ENCODE measurements around the gene IGSF23.
"Not testable (repeated sequence)": the region's sequence is repeated elsewhere in the genome, so short reads cannot be mapped to it uniquely, and the experiment has no call there.

Gene IGSF23

DNA sequence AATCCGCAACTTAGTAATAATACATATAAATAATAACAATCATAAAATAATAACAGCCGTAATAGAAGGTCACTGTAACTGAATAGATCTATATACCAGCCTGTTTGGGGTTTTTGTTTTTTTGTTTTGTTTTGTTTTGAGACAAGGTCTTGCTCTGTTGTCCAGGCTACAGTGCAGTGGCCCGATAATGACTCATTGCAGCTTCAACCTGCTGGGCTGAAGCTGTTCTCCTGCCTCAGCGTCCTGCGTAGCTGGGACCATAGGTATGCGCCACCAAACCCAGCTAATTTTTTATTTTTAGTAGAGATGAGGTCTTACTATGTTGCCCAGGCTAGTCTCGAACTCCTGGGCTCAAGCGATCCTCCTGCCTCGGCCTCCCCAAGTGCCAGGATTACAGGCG is 950 bp downstream of the IGSF23 start:
- DNase-seq (ENCODE audit: low read depth): no peak

DNA sequence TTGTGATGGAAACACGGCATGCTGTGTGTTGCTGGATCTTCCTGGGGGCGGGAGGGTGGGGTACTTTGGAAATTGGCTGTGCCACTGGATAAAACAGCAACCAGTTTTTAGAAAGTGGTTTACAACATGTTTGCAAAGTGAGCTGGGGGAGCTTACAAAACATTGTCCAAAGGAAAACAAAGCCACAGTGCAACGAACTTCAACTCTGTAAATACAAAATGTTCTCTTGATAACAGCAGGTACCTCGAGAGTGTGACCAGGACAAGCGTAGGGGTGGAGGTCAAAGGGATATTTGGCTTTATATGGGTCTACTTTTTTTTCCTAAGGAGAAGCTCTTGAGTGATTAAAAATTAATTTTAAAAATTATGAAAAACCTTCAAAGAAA is 2.5 kb downstream of the IGSF23 start:
- DNase-seq (ENCODE audit: low read depth): no peak

DNA sequence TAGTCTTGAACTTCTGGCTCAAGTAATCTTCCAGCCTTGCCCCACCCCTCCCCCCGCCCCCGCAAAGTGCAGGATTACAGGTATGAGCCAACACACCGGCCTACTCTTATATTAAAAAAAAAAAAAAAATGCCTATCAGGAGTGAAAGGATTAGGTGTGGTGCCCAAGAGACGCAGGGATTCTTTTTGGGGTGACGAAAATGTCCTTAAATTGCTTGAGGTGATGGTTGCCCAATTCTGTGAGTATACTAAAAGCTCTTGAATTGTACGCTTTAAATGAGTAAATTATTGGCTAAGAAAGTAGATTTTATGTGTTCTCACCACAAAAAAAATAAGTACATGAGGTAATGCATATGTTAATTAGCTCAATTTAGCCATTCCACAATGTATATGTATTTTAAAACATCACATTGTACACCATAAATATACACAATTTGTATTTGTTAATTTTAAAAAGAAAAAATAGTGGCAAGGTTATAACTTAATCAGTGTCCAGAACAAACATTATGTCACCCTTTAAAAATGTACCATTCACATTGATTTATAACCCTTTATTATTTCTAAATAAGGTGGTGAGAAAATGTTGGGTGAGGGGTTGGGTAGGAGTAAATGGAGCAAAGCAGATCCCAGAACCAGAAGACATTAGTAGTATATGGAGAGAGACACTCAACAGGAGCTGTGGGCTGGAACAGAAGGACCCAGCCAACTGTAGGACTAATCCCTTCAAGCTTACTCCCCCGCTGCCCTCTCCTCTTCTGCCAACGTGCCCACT is 3.9 kb downstream of the IGSF23 start:
- no peak for DNase-seq (ENCODE audit: low read depth)

DNA sequence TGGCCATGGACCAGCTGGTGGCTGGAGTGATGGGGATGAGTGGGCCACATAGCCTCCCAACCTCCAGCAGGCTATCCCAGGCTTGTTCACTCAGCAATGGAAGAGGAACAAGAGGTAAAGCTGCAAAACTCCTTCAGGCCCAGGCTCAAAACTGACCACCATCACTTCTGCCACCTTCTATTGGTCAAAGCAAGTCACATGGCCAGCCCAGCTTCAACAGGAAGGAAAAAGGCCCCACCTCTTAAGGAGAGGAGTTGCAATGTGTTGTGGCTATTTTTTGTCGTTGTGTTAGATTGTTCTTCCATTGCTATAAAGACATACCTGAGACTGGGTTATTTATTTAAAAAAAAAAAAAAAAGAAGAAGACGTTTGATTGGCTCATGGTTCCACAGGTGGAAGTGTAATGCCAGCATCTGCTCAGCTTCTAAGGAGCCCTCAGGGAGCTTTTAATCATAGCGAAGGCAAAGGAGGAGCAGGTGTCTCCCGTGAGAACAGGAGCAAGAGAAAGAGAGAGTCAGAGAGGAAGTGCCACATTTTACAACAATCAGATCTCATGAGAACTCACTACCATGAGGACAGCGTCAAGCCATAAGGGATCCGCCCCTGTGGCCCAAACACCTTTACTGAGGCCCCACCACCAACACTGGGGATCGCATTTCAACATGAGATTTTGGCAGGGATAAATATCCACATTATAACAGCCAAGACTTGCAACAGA is 5.4 kb downstream of the IGSF23 start:
- DNase-seq (ENCODE audit: low read depth): no peak

DNA sequence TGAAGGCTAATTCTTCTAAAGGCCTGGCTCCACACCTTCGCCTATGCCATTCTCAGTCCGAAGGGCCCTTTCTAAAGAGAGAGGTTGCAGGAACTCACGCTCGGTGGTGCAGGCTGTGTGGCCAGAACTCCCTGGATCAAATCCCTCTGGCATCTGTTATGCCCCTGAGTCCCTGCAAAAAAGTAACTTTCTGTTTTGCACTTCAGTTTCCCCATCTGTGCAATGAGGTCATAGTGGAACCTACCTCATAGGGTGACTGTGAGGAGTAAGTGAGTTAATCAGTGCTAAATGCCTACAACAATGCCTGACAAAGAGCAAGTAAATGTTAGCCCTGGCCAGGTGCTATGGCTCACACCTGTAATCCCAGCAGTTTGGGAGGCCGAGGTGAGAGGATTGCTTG is 7.3 kb downstream of the IGSF23 start:
- no peak for DNase-seq (ENCODE audit: low read depth)

DNA sequence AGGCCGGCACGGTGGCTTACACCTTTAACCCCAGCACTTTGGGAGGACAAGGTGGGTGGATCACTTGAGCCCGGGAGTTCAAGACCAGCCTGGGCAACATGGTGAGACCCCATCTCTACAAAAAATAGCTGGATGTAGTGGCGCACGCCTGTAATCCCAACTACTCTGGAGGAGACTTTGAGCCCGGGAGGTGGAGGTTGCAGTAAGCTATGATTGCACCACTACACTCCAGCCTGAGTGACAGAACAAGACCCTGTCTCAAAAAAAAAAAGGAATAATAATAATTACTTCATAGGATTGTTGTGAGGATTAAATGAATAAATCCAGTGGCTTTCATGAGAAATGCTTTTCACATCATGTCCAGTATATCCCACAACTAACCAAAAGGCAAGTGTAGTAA is 8.0 kb downstream of the IGSF23 start:
- DNase-seq (ENCODE audit: low read depth): no peak

DNA sequence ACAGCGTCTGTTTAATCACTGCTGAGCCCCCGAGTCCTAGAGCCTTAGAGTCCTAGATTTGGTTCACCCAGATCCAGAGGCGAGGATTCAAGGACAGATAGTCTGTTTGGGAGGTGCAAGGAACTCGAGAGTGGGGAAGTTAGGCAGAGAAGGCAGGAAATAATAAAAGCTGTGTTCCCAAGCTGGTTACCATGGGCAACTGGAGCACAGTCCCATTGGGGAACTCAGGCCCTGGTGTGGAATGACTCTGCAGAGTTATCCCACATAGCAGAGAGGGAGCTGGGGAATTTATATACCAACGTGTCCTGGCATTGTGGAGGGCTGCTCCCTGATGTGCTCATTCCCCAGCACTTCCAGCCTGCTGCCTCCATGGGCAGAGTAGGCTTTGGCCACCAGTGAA is 9.7 kb downstream of the IGSF23 start:
- DNase-seq (ENCODE audit: low read depth): no peak

DNA sequence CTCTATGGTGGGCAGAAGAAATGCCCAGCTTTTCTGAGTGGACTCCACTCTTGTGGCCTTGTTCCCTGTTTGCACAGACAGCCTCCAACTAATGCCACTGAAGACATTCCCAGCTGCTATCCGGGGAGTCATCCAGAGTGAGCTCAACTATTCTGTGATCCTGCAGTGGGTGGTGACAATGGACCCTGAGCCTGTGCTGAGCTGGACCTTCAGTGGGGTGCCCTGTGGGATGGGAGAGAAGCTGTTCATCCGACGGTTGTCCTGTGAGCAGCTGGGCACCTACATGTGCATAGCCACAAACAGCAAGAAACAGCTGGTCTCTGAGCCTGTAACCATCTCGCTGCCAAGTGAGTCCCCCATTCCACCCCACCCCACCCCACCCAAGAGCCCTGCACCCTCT is 10.3 kb downstream of the IGSF23 start:
- no peak for DNase-seq (ENCODE audit: low read depth)

DNA sequence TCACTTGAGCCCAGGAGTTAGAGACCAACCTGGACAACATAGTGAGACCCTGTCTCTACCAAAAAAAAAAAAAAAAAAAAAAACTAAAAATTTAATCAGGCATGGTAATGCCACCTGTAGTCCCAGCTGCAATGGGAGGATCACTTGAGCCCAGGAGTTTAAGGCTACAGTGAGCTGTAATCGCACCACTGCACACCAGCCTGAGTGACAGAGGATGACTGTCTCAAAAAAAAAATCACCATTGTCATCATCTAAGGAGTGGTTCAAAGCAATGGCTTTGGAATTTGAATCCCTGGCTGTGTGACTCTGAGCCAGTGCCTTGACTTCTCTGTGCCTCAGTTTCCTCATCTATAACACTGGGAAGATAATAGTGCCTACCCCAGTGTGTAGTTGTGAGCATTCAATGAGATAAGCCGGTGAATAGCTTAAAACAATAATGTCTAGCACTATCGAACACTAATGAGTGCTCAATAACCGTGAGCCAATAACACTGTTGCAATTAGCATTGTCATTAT is 11.5 kb downstream of the IGSF23 start:
- no peak for DNase-seq (ENCODE audit: low read depth)

DNA sequence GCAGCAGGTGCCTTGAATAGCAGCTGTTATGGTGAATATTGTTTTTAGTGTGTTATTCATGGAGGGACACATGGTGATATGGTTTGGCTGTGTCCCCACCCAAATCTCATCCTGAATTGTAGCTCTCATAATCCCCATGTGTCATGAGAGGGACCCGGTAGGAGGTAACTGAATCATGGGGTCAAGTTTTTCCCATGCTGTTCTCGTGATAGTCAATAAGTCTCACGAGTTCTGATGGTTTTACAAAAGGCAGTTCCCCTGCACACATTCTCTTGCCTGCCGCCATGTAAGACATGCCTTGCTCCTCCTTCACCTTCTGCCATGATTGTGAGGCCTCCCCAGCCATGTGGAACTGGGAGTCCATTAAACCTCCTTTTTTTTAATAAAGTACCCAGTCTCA is 12.3 kb downstream of the IGSF23 start:
- not testable (repeated sequence) for DNase-seq (ENCODE audit: low read depth)

DNA sequence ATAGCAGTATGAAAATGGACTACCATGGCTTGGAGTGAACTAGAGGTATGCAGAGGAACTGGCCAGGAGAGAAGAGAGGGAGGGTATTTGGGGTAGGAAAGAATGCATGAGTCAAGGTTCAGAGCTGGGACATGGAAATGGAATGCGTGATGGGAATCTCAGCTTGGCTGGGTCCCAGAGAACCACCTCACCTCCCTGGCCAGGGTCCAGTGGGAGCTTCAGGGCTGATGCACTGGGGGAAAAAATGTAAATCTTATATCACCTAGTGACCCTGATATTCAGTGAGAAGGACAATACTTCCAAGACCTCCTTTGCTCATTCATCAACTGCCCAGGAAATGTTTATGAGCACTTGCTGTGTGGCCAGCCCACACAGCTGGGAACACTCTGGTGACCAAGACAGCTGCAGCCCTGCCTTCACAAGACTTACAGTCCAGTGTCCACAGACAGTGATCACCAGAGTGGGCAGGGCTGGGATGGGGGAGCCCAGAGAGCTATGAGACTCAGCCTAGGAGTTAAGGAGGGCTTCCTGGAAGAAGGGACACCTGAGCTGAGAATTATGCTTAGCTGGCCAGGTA is 12.8 kb downstream of the IGSF23 start:
- no peak for DNase-seq (ENCODE audit: low read depth)

DNA sequence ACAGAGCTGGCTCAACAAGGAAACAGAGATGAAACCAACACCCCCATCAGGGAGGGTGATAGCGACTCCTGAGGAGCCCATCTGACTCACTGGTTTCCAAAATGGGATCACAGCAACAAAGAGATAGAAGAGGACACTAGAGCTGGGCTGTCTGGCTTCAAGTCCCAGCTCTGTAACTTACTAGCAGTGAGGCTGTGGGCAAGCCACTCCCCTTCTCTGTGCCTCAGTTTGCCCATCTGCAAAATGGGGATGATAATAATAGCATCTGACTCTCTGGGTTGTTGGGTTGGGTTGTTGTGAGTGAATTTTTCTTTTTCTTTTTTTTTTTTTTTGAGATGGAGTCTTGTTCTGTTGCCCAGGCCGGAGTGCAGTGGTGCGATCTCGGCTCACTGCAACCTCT is 14.3 kb downstream of the IGSF23 start:
- DNase-seq (ENCODE audit: low read depth): no peak

DNA sequence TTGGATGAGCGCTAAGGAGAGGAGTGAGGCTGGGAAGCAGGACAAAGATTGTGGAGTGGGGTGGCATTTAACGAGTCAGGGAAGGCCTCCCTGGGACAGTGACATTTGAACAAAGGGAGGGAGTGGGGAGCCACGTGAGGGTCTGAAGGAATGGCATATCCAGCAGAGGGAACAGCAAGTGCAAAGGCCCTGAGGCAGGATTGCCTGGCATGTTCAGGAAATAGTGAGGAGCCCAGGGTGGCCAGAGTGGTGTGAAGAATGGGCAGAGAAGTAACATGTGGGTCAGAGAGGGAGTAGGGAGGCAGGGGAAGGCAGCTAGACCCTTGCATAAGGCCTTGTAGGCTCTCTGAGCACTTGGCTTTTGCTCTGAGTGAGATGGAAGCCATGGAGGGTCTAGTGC is 15.4 kb downstream of the IGSF23 start:
- no peak for DNase-seq (ENCODE audit: low read depth)

DNA sequence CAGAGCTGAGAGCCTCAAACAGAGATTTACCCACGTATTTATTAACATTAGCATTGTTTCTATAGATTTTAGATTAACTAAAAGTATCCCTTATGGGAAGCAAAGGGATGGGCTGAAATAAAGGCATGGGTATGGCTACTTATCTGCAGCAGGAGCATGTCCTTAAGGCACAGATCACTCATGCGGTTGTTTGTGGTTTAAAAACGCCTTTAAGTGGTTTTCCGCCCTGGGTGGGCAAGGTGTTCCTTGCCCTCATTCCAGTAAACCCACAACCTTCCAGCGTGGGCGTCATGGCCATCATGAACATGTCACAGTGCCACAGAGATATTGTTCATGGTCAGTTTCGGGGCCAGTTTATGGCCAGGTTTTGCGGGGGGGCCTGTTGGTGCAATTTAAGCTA is 18.2 kb downstream of the IGSF23 start:
- DNase-seq (ENCODE audit: low read depth): not testable (repeated sequence)

DNA sequence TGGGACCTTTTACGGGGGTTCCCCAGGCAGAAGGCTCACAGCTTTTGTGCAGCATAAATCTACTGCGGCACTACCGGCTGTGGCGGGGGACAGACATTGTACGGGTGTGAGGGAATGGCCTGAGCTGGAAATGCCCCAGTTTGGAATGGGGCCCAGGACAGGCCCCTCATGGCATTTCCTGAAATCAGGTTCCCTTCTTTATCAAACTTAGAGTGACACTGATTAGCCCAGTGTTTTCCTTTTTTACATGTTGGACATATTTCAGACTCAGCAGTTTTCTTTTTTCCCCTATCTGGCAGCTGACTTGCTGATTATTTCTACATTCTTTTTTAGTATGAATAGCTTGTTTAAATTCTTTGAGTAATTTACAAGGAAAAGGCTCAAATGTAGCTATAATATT is 20.7 kb downstream of the IGSF23 start:
- DNase-seq (ENCODE audit: low read depth): not testable (repeated sequence)

DNA sequence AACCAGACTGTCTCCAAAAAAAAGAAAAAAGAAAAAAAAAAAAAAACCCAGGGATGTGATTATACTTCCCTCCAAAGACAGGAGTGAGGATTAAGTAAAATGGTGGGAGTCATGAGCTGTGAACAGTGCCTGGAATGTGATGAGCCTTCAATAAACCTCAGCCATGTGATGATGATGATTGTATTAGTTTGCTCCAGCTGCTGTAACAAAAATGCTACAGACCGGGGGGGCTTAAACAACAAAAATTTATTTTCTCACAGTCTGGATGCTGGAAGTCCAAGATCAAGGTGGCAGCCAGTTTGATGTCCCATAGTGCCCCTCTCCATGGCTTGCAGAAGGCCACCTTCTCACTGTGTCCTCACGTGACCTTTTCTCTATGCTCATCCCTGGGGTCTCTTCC is 21.4 kb downstream of the IGSF23 start:
- no peak for DNase-seq (ENCODE audit: low read depth)

DNA sequence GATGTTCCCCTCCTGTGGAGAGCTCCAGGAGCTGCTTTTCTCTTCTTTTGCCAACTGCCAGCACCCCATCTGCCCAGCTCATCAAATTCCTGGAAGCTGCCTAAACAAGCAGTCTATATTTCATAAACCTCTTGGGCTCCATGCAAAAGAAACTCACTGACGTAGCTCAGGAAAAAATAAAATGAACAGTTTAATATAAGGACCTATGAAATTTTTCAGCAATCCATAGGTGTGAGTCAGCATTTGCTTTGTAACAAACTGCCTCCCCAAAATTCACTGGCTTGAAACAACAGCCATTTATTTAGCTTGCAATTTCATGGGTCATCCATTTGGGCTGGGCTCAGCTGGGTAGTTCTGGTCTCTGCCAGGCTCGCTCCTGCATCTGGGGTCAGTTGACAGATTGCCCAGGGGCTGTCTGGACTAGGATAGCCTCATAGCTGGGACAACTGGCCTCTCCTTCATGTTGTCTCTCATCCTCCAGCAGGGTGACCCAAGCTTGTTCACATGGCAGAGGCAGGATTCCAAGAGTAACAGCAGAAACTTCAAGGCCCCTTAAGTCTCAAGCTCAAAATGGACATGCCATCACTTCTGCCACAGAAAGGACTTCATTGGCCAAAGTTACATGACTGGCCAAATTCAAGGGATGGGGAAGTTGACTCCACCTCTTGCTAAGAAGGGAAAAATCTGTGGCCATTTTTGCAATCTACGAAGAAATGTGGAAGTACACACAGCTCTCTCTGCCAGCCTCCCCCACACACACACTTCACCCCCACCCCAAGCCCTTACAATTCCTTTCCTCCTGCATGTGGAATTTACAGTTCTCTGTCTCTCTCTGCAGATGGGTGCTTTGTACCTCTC is 22.4 kb downstream of the IGSF23 start:
- no peak for DNase-seq (ENCODE audit: low read depth)

DNA sequence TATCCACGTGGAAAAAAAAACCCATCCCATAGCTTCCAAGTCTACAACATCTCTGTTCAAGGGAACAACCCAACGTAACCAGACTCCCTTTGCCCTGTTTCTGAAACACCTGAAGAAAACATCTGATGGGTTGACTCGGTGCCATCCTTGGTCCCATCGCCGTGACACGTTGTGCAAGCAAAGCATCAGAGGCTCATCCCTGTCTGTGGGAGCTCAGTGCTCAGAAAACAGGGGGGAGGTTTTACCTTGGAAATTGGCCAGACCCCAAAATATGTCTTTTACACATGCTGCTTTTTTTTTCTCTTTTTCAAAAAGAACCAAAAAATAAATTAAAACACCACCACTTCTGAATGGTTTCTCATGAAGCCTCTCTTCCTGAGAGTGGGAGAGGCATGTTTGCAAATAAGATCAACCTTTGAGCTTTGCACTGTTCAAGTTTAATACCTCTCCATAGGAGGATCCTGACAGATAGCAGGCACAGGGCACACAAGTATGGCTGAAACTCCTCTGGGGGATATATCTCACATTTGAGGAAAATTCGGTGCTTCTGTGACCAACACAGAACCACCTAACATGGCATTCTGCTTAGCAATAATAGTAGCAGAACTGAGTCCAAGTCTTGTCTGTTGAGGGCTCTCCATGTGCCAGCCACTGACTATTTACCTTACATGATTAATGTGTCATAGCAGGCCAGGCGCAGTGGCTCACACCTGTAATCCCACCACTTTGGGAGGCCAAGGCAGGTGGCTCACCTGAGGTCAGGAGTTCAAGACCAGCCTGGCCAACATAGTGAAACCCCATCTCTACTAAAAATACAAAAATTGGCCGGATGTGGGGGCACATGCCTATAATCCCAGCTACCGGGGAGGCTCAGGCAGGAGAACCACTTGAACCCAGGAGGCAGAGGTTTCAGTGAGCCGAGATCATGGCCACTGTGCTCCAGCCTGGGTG is 23.4 kb downstream of the IGSF23 start:
- no peak for DNase-seq (ENCODE audit: low read depth)

DNA sequence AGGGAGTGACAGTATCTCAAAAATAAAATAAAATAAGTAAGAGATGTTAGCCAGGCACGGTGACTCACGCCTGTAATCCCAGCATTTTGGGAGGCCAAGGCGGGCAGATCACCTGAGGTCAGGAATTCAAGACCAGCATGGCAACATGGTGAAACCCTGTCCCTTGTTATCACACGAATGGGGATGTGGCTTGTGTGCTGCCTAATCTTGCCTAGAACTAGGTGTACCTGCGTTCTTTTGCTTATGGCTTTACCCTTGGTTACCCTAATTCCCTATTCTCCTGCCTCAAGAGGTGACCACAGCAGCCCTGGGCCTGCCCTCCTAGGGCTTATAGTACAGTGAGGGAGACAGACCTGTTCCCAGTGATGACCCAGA is 24.0 kb downstream of the IGSF23 start:
- DNase-seq (ENCODE audit: low read depth): no peak

DNA sequence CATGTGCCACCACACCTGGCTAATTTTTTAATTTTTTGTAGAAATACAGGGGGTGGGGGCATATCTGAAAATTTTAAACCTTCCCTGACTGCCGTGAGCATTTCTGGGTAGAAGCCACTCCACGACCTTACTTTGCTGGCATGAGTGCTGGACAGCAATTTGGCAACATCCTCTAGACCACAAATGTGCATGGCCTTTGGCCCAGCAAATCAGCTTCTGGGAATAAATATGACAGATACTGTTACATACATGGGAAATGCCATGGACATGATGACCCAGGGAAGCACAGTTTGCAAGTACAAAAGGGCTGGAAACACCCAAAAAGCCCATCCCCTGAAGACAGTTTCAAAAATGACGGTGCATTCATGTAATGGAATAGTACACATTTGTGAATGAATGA is 27.2 kb downstream of the IGSF23 start:
- no peak for DNase-seq (ENCODE audit: low read depth)

All from stimulated activated CD8-positive, alpha-beta memory T cell treated with anti-CD3 and anti-CD28 coated beads, Interleukin-7, amount 100 ng/mL, for 24 hours (primary cell).